ENCODE measurements around the gene RAPGEF4. TPM values are rescaled to one million over a fixed set of nuclear protein-coding genes. Genes with fewer than 3 reads are reported as not detected.

Gene RAPGEF4
- total RNA-seq, 1 experiment from 2014 or later = 0.98 TPM

DNA sequence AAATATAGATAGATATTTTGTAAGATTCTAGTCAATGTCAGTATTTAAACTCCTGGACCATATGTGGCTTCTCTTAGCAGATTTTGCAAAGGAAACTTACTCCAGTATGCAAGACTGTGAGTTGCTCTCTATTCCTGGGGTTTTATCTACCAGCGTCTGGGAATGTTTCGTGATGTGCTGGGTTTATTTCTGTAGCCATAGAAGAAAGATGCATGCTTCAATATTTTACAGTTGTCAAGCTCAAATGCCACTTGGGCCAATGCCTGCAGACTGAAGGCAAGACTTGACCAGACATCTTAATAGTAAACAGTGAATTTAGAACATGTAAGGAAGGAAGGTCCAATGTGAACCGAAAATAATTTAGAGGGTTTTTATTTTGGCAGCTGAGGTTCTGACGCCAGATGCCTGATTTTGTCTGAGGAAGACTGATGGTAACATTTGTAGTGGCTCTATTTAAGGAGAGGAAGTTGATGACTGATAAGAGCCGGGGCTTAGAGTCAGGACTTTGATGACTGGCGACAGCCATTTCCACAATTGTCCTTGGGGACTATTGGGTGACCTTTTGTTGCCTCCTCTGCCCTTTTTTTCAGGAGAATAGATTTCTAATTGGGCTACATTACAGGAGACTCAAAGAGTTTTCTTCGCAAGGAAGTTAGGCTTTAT is 154.3 kb downstream of the RAPGEF4 start:
- CTCF ChIA-PET = no interaction called here
- no peak overlapping the region for H3K4me3 ChIP-seq (ENCODE audit: low read depth, low read length)
- POLR2A ChIA-PET = no interaction called here
- H3K9me3 ChIP-seq = no peaks in the 10 kb centered on the region
- H3K36me3 ChIP-seq (ENCODE audit: control insufficient read depth, insufficient read depth, low read length) = no peaks in the 10 kb centered on the region
- DNase-seq = no peak
- peaks cover 7% of the 10 kb centered on the region for H3K4me1 Mint-ChIP-seq (ENCODE audit: low read depth, unreplicated experiment)
- peaks cover 13% of the 10 kb centered on the region for H3K27me3 Mint-ChIP-seq (ENCODE audit: insufficient read depth, unreplicated experiment)
- no TSS peak for BruUV-seq (replicated peaks)
- H3K9me3 Mint-ChIP-seq (ENCODE audit: unreplicated experiment) = no peaks in the 10 kb centered on the region
- no peaks in the 10 kb centered on the region for H3K36me3 Mint-ChIP-seq (ENCODE audit: insufficient read depth, unreplicated experiment)
- H3K27ac Mint-ChIP-seq (ENCODE audit: unreplicated experiment) = no peak overlapping the region
- H3K4me1 ChIP-seq = no peaks in the 10 kb centered on the region; the same call in 1 of the 2 replicates
- no peak overlapping the region for H3K4me3 Mint-ChIP-seq (ENCODE audit: unreplicated experiment)
- intact Hi-C loops (cut with micrococcal nuclease; ENCODE audit: unreplicated experiment) = no loop called here
- H3K27me3 ChIP-seq (replicated peaks; ENCODE audit: control insufficient read depth, insufficient read depth, low read length) = no peaks in the 10 kb centered on the region; the same call in 1 of the 2 replicates
- TF ChIP-seq, protein P1, sequence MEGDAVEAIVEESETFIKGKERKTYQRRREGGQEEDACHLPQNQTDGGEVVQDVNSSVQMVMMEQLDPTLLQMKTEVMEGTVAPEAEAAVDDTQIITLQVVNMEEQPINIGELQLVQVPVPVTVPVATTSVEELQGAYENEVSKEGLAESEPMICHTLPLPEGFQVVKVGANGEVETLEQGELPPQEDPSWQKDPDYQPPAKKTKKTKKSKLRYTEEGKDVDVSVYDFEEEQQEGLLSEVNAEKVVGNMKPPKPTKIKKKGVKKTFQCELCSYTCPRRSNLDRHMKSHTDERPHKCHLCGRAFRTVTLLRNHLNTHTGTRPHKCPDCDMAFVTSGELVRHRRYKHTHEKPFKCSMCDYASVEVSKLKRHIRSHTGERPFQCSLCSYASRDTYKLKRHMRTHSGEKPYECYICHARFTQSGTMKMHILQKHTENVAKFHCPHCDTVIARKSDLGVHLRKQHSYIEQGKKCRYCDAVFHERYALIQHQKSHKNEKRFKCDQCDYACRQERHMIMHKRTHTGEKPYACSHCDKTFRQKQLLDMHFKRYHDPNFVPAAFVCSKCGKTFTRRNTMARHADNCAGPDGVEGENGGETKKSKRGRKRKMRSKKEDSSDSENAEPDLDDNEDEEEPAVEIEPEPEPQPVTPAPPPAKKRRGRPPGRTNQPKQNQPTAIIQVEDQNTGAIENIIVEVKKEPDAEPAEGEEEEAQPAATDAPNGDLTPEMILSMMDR (IDR thresholded peaks at IDR 0.05; ENCODE audit: insufficient read depth in 1 of 2, low read depth in 1 of 2, low read length in 1 of 2, severe bottlenecking in 1 of 2, unreplicated experiment in 1 of 2) = no peak

DNA sequence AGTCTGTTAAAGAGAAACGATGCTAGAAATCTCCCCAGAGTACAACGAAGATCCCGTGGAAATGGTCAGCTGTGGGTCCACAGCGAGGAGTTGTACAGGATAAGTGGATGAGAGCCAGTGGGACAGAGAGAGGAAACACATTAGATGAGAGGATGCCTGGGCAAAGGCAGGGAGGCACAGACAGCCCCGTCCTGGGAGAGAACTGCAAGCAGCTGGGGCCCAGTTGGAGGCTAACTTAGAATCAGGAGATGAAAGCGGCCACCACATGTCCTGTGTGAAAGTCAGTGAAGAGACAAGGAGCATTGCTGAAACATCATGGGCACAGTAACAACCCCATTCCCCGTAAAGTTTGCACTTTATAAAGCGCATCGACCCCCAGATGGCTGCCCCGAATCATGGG is 157.5 kb downstream of the RAPGEF4 start:
- Histone ChIP-seq H3K27me3 (replicated peaks; ENCODE audit: control insufficient read depth, insufficient read depth, low read length) (peaks cover 4% of the 10 kb centered on the region; the same call in 1 of the 2 replicates), H3K4me3 (ENCODE audit: low read depth, low read length) (no peak overlapping the region), H3K4me1 (no peaks in the 10 kb centered on the region), H3K36me3 (ENCODE audit: control insufficient read depth, insufficient read depth, low read length) (no peaks in the 10 kb centered on the region), H3K9me3 (no peaks in the 10 kb centered on the region)
- ChIA-PET POLR2A (no interaction called here), CTCF (no interaction called here)
- H3K9me3 Mint-ChIP-seq (ENCODE audit: unreplicated experiment) = no peaks in the 10 kb centered on the region
- peaks cover 24% of the 10 kb centered on the region for H3K27me3 Mint-ChIP-seq (ENCODE audit: insufficient read depth, unreplicated experiment)
- no peak overlapping the region for H3K4me3 Mint-ChIP-seq (ENCODE audit: unreplicated experiment)
- H3K4me1 Mint-ChIP-seq (ENCODE audit: low read depth, unreplicated experiment) = no peaks in the 10 kb centered on the region
- TF ChIP-seq, protein P1 (IDR thresholded peaks at IDR 0.05; ENCODE audit: insufficient read depth in 1 of 2, low read depth in 1 of 2, low read length in 1 of 2, severe bottlenecking in 1 of 2, unreplicated experiment in 1 of 2) = no peak
- intact Hi-C loops (cut with micrococcal nuclease; ENCODE audit: unreplicated experiment) = no loop called here
- no peak for DNase-seq
- H3K27ac Mint-ChIP-seq (ENCODE audit: unreplicated experiment) = no peak overlapping the region
- H3K36me3 Mint-ChIP-seq (ENCODE audit: insufficient read depth, unreplicated experiment) = no peaks in the 10 kb centered on the region
- BruUV-seq (replicated peaks) = no TSS peak

DNA sequence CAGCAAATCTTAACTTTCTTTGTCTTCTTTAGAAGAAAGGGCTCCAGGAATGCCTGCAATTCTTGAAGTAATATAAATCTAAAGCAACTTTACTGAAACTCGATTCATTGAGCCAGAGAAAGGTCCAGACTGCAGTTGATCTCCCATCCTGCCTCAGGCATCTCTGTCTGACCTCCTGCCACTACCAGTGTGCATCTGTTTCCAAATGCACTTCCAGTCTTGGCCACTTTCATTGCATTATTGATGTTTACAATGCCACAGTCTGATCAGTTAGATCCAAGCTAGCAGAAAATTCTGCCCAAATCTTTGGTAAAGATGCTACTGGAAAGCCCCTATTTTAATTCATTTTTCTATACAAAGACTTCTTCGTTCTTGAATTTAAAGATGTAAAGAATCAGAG is 158.0 kb downstream of the RAPGEF4 start:
- H3K9me3 ChIP-seq = no peaks in the 10 kb centered on the region
- Mint-ChIP-seq H3K36me3 (ENCODE audit: insufficient read depth, unreplicated experiment) (no peaks in the 10 kb centered on the region), H3K9me3 (ENCODE audit: unreplicated experiment) (no peaks in the 10 kb centered on the region), H3K27ac (ENCODE audit: unreplicated experiment) (no peak overlapping the region), H3K4me1 (ENCODE audit: low read depth, unreplicated experiment) (no peaks in the 10 kb centered on the region), H3K27me3 (ENCODE audit: insufficient read depth, unreplicated experiment) (peaks cover 27% of the 10 kb centered on the region), H3K4me3 (ENCODE audit: unreplicated experiment) (no peak overlapping the region)
- no peaks in the 10 kb centered on the region for H3K36me3 ChIP-seq (ENCODE audit: control insufficient read depth, insufficient read depth, low read length)
- no peaks in the 10 kb centered on the region for H3K4me1 ChIP-seq
- H3K4me3 ChIP-seq (ENCODE audit: low read depth, low read length) = no peak overlapping the region
- BruUV-seq (replicated peaks) = no TSS peak
- DNase-seq = no peak
- intact Hi-C loops (cut with micrococcal nuclease; ENCODE audit: unreplicated experiment) = loop anchor here (2.0 kb wide), 1 partner anchor 19 kb away; no protein-coding TSS in a partner anchor
- H3K27me3 ChIP-seq (replicated peaks; ENCODE audit: control insufficient read depth, insufficient read depth, low read length) = peaks cover 6% of the 10 kb centered on the region
- TF ChIP-seq, protein P1 (IDR thresholded peaks at IDR 0.05; ENCODE audit: insufficient read depth in 1 of 2, low read depth in 1 of 2, low read length in 1 of 2, severe bottlenecking in 1 of 2, unreplicated experiment in 1 of 2) = no peak
- POLR2A ChIA-PET = no interaction called here
- CTCF ChIA-PET = no interaction called here
